Natural killer cell (primary cell): ENCODE results near the gene TLR10. TPM values are rescaled to one million over a fixed set of nuclear protein-coding genes. Genes with fewer than 3 reads are reported as not detected.

Source experiments
- ATAC-seq, 3 donors: fragments of 150-1000 bp in 2 of 3; fragments of 200-7000 bp in 1 of 3; cut with Tn5 transposase; 1 replicate in 1 of 3; 2 replicates in 2 of 3; pipeline ENCODE4 v1.10.0; 2021; ENCODE audit warnings: mild to moderate bottlenecking in 2 of 3, moderate library complexity in 2 of 3
- DNase-seq, 2 donors: peaks; one replicate each; pipeline versions ENCODE4 v3.0.0 to v3.0.0-alpha.2; 2013 to 2021; ENCODE audit warnings: mixed read lengths in 1 of 2
- H3K27ac ChIP-seq: one replicate; pipeline ENCODE4 v1.5.1; 2013; ENCODE audit warnings: mild to moderate bottlenecking, low read length
- H3K27me3 ChIP-seq: one replicate; pipeline ENCODE4 v1.6.1; 2013; ENCODE audit warnings: low read length; ENCODE audit not compliant: control insufficient read depth, insufficient read depth
- H3K36me3 ChIP-seq: one replicate; pipeline ENCODE4 v1.6.1; 2013; ENCODE audit warnings: low read length; ENCODE audit not compliant: control insufficient read depth, insufficient read depth
- H3K4me1 ChIP-seq: one replicate; pipeline ENCODE4 v1.6.1; 2013; ENCODE audit warnings: low read length; ENCODE audit not compliant: control insufficient read depth, insufficient read depth
- H3K4me3 ChIP-seq: one replicate; pipeline ENCODE4 v1.5.1; 2013; ENCODE audit warnings: low read length
- H3K9me3 ChIP-seq: one replicate; pipeline ENCODE4 v1.6.1; 2013; ENCODE audit warnings: low read length; ENCODE audit not compliant: control insufficient read depth, insufficient read depth
- H3K27ac Mint-ChIP-seq, 2 donors: one replicate each; pipeline ENCODE4 v1.8.0; 2022; ENCODE audit warnings: mild to moderate bottlenecking in 2 of 2, mixed read lengths in 2 of 2, moderate library complexity in 1 of 2
- H3K27me3 Mint-ChIP-seq, 2 donors: one replicate each; pipeline ENCODE4 v1.8.0; 2022; ENCODE audit warnings: low read depth in 2 of 2, mixed read lengths in 2 of 2
- H3K36me3 Mint-ChIP-seq: one replicate; pipeline ENCODE4 v1.8.0; 2022; ENCODE audit warnings: mixed read lengths
- H3K4me1 Mint-ChIP-seq, 2 donors: one replicate each; pipeline ENCODE4 v1.8.0; 2022; ENCODE audit warnings: mixed read lengths in 2 of 2
- H3K4me3 Mint-ChIP-seq: one replicate; pipeline ENCODE4 v1.8.0; 2022; ENCODE audit warnings: mild to moderate bottlenecking, moderate library complexity, mixed read lengths
- H3K9me3 Mint-ChIP-seq, 2 donors: one replicate each; pipeline ENCODE4 v1.8.0; 2022; ENCODE audit warnings: mixed read lengths in 2 of 2
- CTCF ChIP-seq: fragments of 200-600 bp; IDR thresholded peaks from one replicate; pipeline ENCODE4 v1.8.0; 2022; ENCODE audit warnings: antibody characterized with exemption
- WGBS: methylation state at CpG from one replicate; pipeline ENCODE4 v1.1.7; 2013; ENCODE audit warnings: missing lambda C conversion rate; ENCODE audit not compliant: insufficient coverage; 5-methylcytosine and 5-hydroxymethylcytosine counted together
- intact Hi-C: fragments of 100-400 bp; cut with micrococcal nuclease; formaldehyde crosslinking; loops from one replicate; pipeline ENCODE4 v1.14.2; 2022
- total RNA-seq, 4 donors: library from RNA; stranded (reverse); fragments of 120-200 nt in 1 of 4; gene quantifications; one replicate each; pipeline versions ENCODE4 v1.2.3 to v1.2.4, GENCODE V29; 2013 to 2022

The TLR10 gene
- total RNA-seq, 3 donors from 2014 or later (not counting 1 experiment from before 2014, with no cell fraction given) = 0.31 to 0.63 (median 0.59) TPM

GRCh38 chr4:38759790-38760122 is 23.0 kb downstream of the TLR10 start:
- peaks cover 15 to 17% of the 10 kb centered on the region in 2 donors for H3K4me1 Mint-ChIP-seq

GRCh38 chr4:38759113-38759789 is 23.5 kb downstream of the TLR10 start:
- H3K27ac Mint-ChIP-seq = no peak overlapping the region
- Histone ChIP-seq H3K4me3 (no peak overlapping the region), H3K27ac (no peak overlapping the region), H3K9me3 (no peaks in the 10 kb centered on the region), H3K27me3 (no peaks in the 10 kb centered on the region), H3K4me1 (peaks cover 24% of the 10 kb centered on the region), H3K36me3 (no peaks in the 10 kb centered on the region)
- ATAC-seq (peak; percentile 56 to 78 (median 76)), DNase-seq (peak; percentile 27 to 85)
- TF ChIP-seq CTCF = peak; percentile 78
- peaks cover 0 to 7% of the 10 kb centered on the region in 2 donors for H3K27me3 Mint-ChIP-seq
- 16% methylated on average over 8 of the region's 8 CpGs for WGBS
- intact Hi-C loops = loop anchor here (1.0 to 2.0 kb wide), 5 partner anchors 24 to 376 kb away; partner anchors contain the start of genes TLR1 and TLR6
- no peaks in the 10 kb centered on the region for H3K36me3 Mint-ChIP-seq
- H3K4me1 Mint-ChIP-seq = peaks cover 15 to 17% of the 10 kb centered on the region in 2 donors
- H3K4me3 Mint-ChIP-seq = no peak overlapping the region
- no peaks in the 10 kb centered on the region for H3K9me3 Mint-ChIP-seq

More at GRCh38 chr4:38759790-38760122, 23.0 kb downstream of the TLR10 start:
- no peak for DNase-seq
- Histone ChIP-seq H3K4me3 (no peak overlapping the region), H3K9me3 (no peaks in the 10 kb centered on the region), H3K4me1 (peaks cover 24% of the 10 kb centered on the region), H3K27me3 (no peaks in the 10 kb centered on the region), H3K36me3 (no peaks in the 10 kb centered on the region), H3K27ac (no peak overlapping the region)
- WGBS = 100% methylated on average over 1 of the region's 1 CpG
- no peak for ATAC-seq
- Mint-ChIP-seq H3K27me3 (peaks cover 0 to 7% of the 10 kb centered on the region in 2 donors), H3K4me3 (no peak overlapping the region), H3K27ac (no peak overlapping the region), H3K9me3 (no peaks in the 10 kb centered on the region), H3K36me3 (no peaks in the 10 kb centered on the region)
- peak; percentile 55 for TF ChIP-seq CTCF
- intact Hi-C loops = loop anchor here (1.0 to 2.0 kb wide), 5 partner anchors 24 to 376 kb away; partner anchors contain the start of genes TLR1 and TLR6

GRCh38 chr4:38757945-38758600 is 24.7 kb downstream of the TLR10 start:
- intact Hi-C loops = loop anchor here (2.0 kb wide), 1 partner anchor 47 kb away; the partner anchor contains the start of gene TLR1
- H3K27me3 Mint-ChIP-seq = peaks cover 0 to 7% of the 10 kb centered on the region in 2 donors
- peaks cover 26% of the 10 kb centered on the region for H3K4me1 ChIP-seq
- WGBS = 74% methylated on average over 5 of the region's 6 CpGs
- no peaks in the 10 kb centered on the region for H3K9me3 ChIP-seq
- H3K27ac ChIP-seq = no peak overlapping the region
- H3K4me3 Mint-ChIP-seq = no peak overlapping the region
- no peak for ATAC-seq
- no peaks in the 10 kb centered on the region for H3K9me3 Mint-ChIP-seq
- peak in 1 of 2 donors; percentile 34 for DNase-seq
- TF ChIP-seq CTCF = no peak
- peaks cover 15 to 17% of the 10 kb centered on the region in 2 donors for H3K4me1 Mint-ChIP-seq
- H3K27me3 ChIP-seq = no peaks in the 10 kb centered on the region
- H3K27ac Mint-ChIP-seq = no peak overlapping the region
- no peaks in the 10 kb centered on the region for H3K36me3 ChIP-seq
- H3K4me3 ChIP-seq = no peak overlapping the region
- no peaks in the 10 kb centered on the region for H3K36me3 Mint-ChIP-seq
